ENCODE results near the gene CERS1.

The CERS1 gene

DNA sequence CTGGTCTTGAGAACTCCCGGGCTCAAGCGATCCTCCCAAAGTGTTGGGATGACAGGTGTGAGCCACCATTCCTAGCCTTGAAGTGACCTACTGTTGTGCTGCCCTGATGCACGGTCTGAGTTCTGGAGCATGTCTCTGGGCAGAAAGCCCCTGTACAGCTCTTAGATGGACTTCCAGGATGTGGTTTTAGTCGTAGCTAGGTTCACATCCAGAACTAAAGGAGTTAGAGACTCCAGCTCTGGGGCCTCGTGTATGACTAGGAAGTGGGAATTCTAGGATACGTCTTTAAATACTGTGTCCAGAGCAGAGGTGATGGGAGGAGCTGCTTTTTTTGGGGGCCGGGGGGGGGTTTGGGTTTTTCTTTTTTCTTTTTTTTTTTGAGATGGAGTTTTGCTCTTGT, 52.0 kb downstream of the CERS1 start:
- Histone ChIP-seq H3K9ac (ENCODE audit: low read depth, low read length) (no peak overlapping the region), H3K36me3 (ENCODE audit: insufficient read depth, low read length) (0 out of 2 replicates have a peak, but pooled peaks cover 3% of the 10 kb centered on the region), H3K9me3 (ENCODE audit: control insufficient read depth, insufficient read depth, low read length) (no peaks in the 10 kb centered on the region), H3K4me1 (ENCODE audit: insufficient read depth, low read length) (peaks cover 3% of the 10 kb centered on the region; the same call in 1 of the 2 replicates)

DNA sequence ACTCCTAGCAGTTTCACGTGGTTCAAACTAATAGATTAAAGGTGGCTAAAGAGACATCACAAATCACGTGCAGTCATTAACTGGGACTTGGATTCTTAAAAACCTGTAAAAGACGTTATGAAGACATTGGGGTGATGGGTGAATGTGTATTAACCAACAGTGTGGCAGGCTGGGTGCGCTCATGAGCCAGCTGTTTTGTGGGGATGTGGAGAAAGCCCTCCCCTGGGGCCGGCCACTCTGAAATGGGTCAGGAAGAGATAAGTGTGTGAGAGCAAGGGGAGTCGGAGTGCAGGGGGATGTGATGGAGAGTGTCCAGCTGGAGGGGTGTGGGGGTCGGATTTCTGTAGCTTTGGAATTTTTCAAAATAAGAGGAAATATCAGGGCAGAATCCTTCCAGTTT, 53.8 kb downstream of the CERS1 start:
- Histone ChIP-seq H3K9ac (ENCODE audit: low read depth, low read length) (no peak overlapping the region), H3K9me3 (ENCODE audit: control insufficient read depth, insufficient read depth, low read length) (no peaks in the 10 kb centered on the region), H3K4me1 (ENCODE audit: insufficient read depth, low read length) (peaks cover 3% of the 10 kb centered on the region; the same call in 1 of the 2 replicates), H3K36me3 (ENCODE audit: insufficient read depth, low read length) (0 out of 2 replicates have a peak, but pooled peaks cover 3% of the 10 kb centered on the region)

DNA sequence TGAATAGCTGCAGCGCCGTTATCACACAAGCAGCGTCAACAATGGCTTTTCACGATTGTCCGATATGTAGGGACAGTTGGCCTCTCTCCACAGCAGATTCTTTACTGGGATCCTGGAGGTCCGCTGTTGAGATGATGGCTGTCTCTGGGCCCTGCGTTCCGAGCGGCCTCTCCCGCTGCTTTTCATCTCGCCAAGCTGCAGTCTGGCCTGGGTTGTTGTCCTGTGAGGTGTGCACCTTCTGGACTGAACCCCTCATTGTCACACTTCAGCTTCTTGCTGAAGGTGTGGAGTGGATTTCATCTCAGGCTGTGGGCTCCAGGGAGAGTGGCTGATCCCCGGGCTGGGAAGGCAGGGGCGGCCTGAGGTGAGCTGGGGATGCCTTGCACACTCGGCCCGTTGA, 54.6 kb downstream of the CERS1 start:
- H3K4me1 ChIP-seq (ENCODE audit: insufficient read depth, low read length): peaks cover 3% of the 10 kb centered on the region; the same call in 1 of the 2 replicates
- no peak overlapping the region for H3K9ac ChIP-seq (ENCODE audit: low read depth, low read length)
- H3K9me3 ChIP-seq (ENCODE audit: control insufficient read depth, insufficient read depth, low read length): no peaks in the 10 kb centered on the region
- 0 out of 2 replicates have a peak, but pooled peaks cover 3% of the 10 kb centered on the region for H3K36me3 ChIP-seq (ENCODE audit: insufficient read depth, low read length)

DNA sequence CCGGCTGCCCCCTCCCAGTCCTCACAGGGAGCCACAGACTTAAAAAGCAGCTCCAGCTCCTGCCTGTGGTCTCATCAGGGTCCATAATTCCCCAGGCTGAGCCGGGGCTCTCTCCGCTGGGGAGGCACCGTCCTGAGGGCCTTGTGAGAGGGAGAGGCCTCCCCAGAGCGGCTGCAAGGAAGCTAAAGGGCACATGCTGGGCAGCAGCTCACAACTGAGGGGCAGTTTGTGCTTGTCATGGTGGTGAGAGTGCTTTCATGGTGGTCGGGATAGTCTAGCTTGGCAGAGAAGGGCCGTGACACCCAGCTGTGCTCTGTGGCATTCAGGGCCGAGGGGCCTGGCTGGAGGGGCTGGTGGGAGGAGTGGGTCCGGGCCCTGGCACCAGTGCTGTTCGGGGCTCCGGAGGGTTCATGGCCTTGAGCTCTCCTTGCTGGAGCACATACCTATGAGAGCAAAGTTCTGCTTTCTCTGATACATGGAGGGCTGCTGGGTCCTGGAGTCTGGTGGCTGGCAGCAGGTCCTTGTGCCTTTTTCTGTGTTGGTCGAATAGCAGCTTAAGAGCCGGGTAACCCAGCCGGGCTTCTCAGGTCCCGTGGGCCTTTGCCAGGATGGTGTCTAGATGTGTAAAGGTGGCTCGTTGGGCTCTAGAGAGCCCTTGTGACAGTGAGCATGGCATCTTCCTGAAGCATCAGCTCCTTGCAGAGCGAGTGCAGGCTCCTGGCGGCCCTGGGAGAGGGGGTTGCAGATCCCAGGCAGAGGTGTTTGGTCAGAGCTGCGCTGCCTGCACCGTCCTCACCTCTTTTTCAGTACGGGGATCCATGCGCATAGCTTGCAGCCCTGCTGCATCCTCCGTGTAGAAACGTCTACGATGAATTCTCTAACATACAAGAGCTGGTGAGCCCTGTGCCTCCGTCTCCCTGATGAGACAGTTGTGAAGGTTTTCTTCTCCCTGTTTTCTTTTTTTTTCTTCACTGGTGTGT, 55.4 kb downstream of the CERS1 start:
- Histone ChIP-seq H3K4me1 (ENCODE audit: insufficient read depth, low read length) (peaks cover 3% of the 10 kb centered on the region; the same call in 1 of the 2 replicates), H3K9me3 (ENCODE audit: control insufficient read depth, insufficient read depth, low read length) (no peaks in the 10 kb centered on the region), H3K36me3 (ENCODE audit: insufficient read depth, low read length) (0 out of 2 replicates have a peak, but pooled peaks cover 3% of the 10 kb centered on the region), H3K9ac (ENCODE audit: low read depth, low read length) (no peak overlapping the region)

DNA sequence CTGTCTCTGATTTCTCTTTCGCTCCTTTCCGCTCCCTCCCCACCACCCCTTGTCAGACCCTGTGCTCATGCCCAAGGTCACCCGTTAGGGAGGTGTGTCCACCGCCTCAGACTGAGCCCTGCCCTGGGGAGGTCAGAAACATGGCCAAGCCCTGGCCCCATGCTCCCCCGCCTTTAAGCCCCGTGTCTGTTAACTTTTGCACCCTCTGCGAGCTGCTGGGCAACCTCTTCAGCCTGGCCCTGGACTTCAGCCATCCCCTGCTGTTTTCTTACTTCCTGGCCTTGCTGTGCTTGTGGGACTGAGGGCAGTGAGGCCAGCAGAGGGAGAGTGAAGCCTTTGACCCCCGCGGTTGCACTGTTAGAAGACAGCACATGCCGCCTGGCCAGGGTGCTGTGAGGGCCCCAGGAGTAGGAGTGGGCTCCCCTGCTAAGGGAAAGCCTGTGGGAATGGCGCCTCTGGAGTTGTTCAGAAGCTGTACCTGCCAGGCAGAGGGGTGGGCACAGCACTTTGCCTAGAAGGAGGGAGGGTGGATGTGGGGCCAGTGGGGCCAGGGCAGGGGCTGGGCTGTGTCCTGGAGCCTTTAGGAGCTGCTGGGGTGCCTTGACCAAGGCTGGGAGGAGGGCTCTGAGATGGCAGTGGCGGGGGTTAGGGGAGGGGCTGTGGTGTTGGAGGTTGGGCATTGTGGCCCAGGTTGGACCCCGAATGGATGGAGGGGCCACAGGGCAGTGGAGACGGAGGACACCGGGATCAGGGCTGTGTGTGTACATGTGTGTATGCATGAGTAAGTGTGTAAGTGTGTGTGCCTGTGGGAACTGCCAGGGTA, 56.3 kb downstream of the CERS1 start:
- 0 out of 2 replicates have a peak, but pooled peaks cover 5% of the 10 kb centered on the region for H3K36me3 ChIP-seq (ENCODE audit: insufficient read depth, low read length)
- H3K9me3 ChIP-seq (ENCODE audit: control insufficient read depth, insufficient read depth, low read length): no peaks in the 10 kb centered on the region
- peaks cover 7% of the 10 kb centered on the region; the same call in 1 of the 2 replicates for H3K4me1 ChIP-seq (ENCODE audit: insufficient read depth, low read length)
- no peak overlapping the region for H3K9ac ChIP-seq (ENCODE audit: low read depth, low read length)

DNA sequence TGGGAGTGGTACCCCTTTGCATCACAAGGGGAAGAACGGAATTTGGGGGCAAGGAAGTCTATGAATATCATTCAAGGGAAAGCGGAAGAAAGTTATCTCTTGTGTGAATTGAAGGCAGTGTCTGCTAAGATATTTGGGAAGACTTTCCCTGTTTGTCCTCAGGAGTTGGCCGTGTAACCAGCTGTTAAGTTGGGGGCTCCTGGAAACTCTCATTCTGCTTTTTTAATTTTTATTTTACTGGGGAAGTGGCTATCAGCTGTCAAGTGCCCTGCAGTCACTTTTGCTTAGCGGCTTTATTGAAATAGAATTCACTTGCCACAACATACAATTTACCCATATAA, 61.3 kb downstream of the CERS1 start:
- peaks cover 17% of the 10 kb centered on the region; the same call in 1 of the 2 replicates for H3K4me1 ChIP-seq (ENCODE audit: insufficient read depth, low read length)
- 0 out of 2 replicates have a peak, but pooled peaks cover 5% of the 10 kb centered on the region for H3K36me3 ChIP-seq (ENCODE audit: insufficient read depth, low read length)
- H3K9ac ChIP-seq (ENCODE audit: low read depth, low read length): no peak overlapping the region
- H3K9me3 ChIP-seq (ENCODE audit: control insufficient read depth, insufficient read depth, low read length): no peaks in the 10 kb centered on the region

DNA sequence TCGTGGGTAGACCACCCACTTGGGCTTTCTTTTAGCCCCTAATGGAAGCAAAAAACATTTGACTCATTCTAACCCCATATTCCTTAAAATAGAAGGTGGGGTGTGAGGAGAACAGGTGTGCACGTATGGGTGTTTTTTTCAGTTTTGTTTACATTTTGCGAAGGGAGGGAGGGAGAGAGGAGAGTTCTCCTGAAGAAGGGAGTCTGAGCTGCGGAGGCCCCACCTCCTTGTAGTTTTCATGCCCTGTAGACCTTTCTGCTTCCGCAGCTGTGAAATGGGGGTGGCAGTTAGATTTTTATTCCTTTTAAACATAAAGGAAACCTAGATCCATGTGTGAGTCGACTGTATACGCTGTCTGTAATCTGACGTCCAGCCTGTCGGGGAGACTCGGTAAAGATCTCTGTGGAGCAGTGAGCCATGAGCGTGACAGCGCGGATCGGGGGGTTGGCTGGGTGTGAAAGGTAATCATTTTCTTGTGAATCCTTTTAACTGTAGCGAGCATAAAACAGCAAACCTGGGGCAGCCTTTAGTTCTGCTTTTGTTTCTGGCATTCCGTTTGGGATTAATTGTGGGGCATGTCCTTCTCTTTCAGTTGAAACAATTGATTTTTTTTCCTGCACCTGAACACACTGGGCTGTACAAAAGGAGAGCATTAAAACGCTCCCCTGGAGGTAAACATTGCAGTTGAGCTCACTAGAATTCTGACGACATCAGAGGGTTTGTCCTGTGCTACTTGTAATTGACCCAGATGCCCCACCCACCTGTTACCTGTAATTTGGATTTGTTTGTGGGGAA, 61.9 kb downstream of the CERS1 start:
- no peaks in the 10 kb centered on the region for H3K9me3 ChIP-seq (ENCODE audit: control insufficient read depth, insufficient read depth, low read length)
- peaks cover 14% of the 10 kb centered on the region; the same call in 1 of the 2 replicates for H3K4me1 ChIP-seq (ENCODE audit: insufficient read depth, low read length)
- 0 out of 2 replicates have a peak, but pooled peaks cover 5% of the 10 kb centered on the region for H3K36me3 ChIP-seq (ENCODE audit: insufficient read depth, low read length)
- H3K9ac ChIP-seq (ENCODE audit: low read depth, low read length): peak overlapping the region; percentile 32; the same call in 1 of the 2 replicates

DNA sequence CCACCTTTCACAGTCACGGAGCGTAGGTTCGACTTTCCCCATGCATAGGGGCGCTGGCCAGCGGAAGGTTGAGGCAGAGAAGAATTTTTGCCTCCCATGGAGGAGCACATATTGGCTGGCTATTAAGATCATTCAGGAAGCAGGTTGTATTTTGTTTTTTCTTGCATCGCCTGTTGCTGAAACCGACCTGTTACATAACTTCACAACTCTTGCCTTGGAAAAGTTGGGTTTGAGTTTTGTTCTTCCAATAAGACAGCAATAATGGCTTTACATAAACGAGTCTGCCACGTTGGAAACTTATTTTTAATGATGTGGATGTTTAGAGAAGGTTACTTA, 62.8 kb downstream of the CERS1 start:
- 0 out of 2 replicates have a peak, but pooled peaks cover 5% of the 10 kb centered on the region for H3K36me3 ChIP-seq (ENCODE audit: insufficient read depth, low read length)

DNA sequence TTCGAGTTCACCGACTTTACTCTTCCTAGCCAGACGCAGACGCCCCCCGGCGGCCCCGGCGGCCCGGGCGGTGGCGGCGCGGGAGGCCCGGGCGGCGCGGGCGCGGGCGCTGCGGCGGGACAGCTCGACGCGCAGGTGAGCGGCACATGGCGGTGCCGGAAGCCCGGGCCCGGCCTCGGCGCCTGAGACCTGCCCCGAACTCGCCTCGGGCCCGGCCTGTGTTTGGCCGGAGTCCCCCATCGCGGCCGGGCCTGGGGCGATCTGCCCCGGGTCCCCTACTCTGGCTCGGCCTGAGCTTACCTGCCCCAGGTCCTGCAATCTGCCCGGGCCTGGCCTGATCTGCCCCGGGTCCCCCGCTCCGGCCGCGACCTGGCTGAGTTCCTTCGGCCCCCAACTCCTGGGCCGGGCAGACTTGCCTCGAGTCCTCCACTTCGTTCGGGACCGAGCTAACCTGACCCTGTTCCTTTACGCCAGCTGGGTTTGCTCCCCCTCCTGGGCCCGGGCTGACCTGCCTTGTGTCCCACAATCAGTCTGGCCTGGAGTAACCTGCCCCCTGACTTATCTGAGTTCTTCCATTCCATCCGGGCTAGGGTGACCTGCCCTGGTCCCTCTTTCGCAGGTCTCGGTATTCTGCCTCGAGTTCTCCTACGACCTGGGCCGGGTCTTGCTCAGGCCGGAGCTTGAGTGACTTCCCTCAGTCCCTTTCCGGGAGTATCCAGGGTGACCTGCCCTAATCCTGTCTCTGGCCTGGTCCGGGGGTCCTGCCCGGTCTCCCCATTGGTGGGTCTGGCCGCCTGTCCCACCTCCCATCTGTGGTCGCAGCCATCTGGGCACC, 63.4 kb downstream of the CERS1 start:
- Histone ChIP-seq H3K9ac (ENCODE audit: low read depth, low read length) (peak overlapping the region; percentile 78), H3K4me1 (ENCODE audit: insufficient read depth, low read length) (peaks cover 14% of the 10 kb centered on the region; the same call in 1 of the 2 replicates), H3K9me3 (ENCODE audit: control insufficient read depth, insufficient read depth, low read length) (no peaks in the 10 kb centered on the region), H3K36me3 (ENCODE audit: insufficient read depth, low read length) (0 out of 2 replicates have a peak, but pooled peaks cover 5% of the 10 kb centered on the region)

More for the DNA sequence above, 62.8 kb downstream of the CERS1 start:
- Histone ChIP-seq H3K9me3 (ENCODE audit: control insufficient read depth, insufficient read depth, low read length) (no peaks in the 10 kb centered on the region), H3K4me1 (ENCODE audit: insufficient read depth, low read length) (peaks cover 14% of the 10 kb centered on the region; the same call in 1 of the 2 replicates), H3K9ac (ENCODE audit: low read depth, low read length) (peak overlapping the region; percentile 78; the same call in 1 of the 2 replicates)

DNA sequence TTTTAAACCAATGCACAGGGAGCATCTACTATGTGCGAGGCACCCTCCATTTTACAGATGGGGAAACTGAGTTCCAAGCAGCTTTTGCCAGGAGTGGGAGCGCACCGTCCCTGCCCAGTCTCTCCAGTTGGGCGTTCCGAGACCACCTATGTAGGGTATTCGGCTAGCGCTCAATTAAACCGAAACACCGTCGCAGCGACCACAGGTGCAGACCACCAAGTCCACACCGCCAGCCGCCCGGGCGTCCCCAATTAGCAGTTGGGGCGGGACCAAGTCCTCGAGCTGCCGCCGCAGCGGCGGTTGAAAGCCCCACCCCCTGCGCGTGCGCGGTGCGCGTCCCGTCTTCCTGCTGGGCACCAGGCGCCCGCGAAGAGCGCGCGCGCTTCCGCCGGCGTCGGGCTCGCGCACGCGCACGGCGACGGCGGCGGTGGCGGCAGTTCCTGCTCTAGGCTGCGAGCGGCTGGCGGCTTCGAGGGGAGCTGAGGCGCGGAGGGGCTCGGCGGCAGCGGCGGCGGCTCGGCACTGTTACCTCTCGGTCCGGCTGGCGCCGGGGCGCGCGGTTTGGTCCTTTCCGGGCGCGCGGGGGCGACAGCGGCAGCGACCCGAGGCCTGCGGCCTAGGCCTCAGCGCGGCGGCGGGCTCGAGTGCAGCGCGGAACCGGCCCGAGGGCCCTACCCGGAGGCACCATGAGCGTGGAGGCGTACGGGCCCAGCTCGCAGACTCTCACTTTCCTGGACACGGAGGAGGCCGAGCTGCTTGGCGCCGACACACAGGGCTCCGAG, 64.2 kb downstream of the CERS1 start, which contains the start of gene UPF1:
Gene UPF1 (plus strand): TSS at position 436 of the 782 bp plus-strand sequence. CDS start 251 bp downstream, at position 687.
- H3K36me3 ChIP-seq (ENCODE audit: insufficient read depth, low read length): 0 out of 2 replicates have a peak, but pooled peaks cover 2% of the 10 kb centered on the region
- peak within 1 kb of the TSS; percentile 78 for H3K9ac ChIP-seq (ENCODE audit: low read depth, low read length)
- H3K4me1 ChIP-seq (ENCODE audit: insufficient read depth, low read length): peaks cover 14% of the 10 kb centered on the region; the same call in 1 of the 2 replicates
- no peaks in the 10 kb centered on the region for H3K9me3 ChIP-seq (ENCODE audit: control insufficient read depth, insufficient read depth, low read length)

DNA sequence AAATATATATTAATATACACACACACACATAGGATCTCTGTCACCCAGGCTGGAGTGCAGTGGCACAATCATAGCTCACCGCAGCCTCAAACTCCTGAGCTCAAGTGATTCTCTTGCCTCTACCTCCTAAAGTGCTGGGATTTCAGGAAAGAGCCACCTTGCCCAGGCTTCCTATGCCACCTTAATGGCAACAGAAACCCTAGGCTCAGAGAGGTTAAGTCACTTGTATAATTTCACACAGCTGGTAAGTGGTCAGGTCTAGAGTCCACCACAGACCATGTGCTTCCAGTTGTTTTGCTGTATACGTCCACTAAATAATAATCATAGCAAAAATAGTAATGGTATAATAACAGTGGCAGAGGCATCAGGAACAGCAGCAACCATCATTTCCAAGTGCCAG, 65.5 kb downstream of the CERS1 start:
- 0 out of 2 replicates have a peak, but pooled peaks cover 1% of the 10 kb centered on the region for H3K36me3 ChIP-seq (ENCODE audit: insufficient read depth, low read length)
- H3K9ac ChIP-seq (ENCODE audit: low read depth, low read length): no peak overlapping the region
- no peaks in the 10 kb centered on the region for H3K9me3 ChIP-seq (ENCODE audit: control insufficient read depth, insufficient read depth, low read length)
- peaks cover 14% of the 10 kb centered on the region; the same call in 1 of the 2 replicates for H3K4me1 ChIP-seq (ENCODE audit: insufficient read depth, low read length)

DNA sequence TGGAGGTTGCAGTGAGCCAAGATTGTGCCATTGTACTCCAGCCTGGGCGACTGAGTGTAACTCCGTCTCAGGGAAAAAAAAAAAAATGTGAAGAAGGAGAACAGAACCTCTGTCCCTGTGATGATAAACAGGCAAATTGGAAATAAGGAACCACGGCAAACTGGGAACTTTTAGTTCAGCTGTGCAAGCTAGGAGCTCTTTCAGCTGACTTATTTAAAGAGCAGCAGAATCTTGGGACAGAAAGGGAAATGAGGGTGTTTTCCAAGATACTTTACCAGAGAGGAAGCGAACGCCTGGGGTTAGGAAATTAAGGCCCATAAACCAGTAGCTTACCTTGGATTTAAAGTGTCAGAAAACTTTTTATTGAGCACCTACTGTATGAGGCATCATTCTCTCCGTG, 67.2 kb downstream of the CERS1 start:
- no peaks in the 10 kb centered on the region for H3K9me3 ChIP-seq (ENCODE audit: control insufficient read depth, insufficient read depth, low read length)
- H3K9ac ChIP-seq (ENCODE audit: low read depth, low read length): no peak overlapping the region
- H3K4me1 ChIP-seq (ENCODE audit: insufficient read depth, low read length): peaks cover 3% of the 10 kb centered on the region; the same call in 1 of the 2 replicates
- H3K36me3 ChIP-seq (ENCODE audit: insufficient read depth, low read length): no peaks in the 10 kb centered on the region
